A673 (cell line): Measurements from ENCODE around the gene SND1.

Experiments used
- CTCF ChIP-seq: fragments of 300-800, 200-600 bp; sonication (generic); conservative IDR thresholded peaks from 2 replicates; pipeline ENCODE4 v1.5.1; 2017; ENCODE audit warnings: low read depth, mild to moderate bottlenecking, antibody characterized with exemption, low read length, moderate library complexity, mixed read lengths
- EZH2 ChIP-seq: fragments of 200-600 bp; sonication (generic); IDR thresholded peaks from 2 replicates; pipeline ENCODE4 v1.6.1; 2017; ENCODE audit warnings: borderline replicate concordance, low read depth, mild to moderate bottlenecking, mixed read lengths, antibody characterized with exemption, low read length; ENCODE audit not compliant: poor library complexity, severe bottlenecking

- TF ChIP-seq CTCF (no peak), EZH2 (no peak)
Observed at GRCh38 chr7:127678947-127679346, 27.0 kb downstream of the SND1 start.
